HG03442 (cell line): ENCODE data around the gene KLF11.

Experiments
- ATAC-seq: cut with Tn5 transposase; IDR thresholded peaks from one replicate; pipeline ENCODE4 v1.9.1; 2021; ENCODE audit warnings: mild to moderate bottlenecking, moderate library complexity; ENCODE audit not compliant: unreplicated experiment

Gene KLF11

GRCh38 chr2:10043256-10043905 lies at the start of gene KLF11:
KLF11 (plus strand) TSS chr2:10043550; CDS start chr2:10043717, 167 bp downstream.
- peak; percentile 68 for ATAC-seq

GRCh38 chr2:9994462-9994861 lies 48.9 kb upstream of the KLF11 start:
- no peak for ATAC-seq

GRCh38 chr2:9995059-9995458 lies 48.3 kb upstream of the KLF11 start:
- ATAC-seq, result no peak

GRCh38 chr2:9996321-9996720 lies 47.0 kb upstream of the KLF11 start:
- no peak for ATAC-seq

DNA sequence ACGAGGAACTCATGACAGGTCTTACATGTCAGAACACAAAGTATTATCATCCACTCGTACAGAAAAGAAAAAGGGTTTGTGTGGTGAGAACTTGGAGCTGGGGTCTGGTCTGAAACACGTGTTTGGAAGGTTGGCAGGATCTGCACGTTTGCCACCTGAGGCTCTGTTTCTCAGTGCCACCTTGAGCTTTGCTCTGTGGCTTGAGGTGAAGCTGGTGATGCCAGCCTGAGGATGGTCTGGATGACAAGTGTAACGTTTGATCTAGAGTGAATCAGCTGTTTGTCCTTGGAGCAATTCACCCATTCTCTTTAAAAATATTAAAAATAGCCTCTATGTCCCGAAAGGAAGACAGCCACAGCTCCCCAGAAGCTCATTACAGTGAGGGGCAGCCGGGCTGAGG lies 45.4 kb upstream of the KLF11 start:
- no peak for ATAC-seq

- ATAC-seq, result no peak
Observed at GRCh38 chr2:9998916-9999654, 44.3 kb upstream of the KLF11 start.

GRCh38 chr2:9999693-10000092 lies 43.7 kb upstream of the KLF11 start:
- ATAC-seq, result no peak

DNA sequence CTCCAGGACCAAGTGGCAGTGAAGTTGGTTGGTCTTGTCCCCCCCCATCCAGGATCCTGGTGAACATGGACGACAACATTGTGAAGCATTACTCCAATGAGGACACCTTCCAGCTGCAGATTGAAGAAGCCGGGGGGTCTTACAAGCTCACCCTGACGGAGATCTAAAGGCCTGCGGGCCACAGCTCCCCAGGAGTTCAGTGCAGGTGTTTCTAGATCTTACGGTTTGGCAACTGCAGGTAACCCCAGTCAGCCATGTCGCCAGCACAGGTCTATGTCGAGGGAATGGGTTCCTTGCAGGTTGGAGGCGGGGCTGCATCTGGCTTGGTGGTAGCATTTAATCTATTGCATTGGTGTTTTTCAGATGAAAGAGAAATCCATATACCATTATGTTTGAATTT lies 42.8 kb upstream of the KLF11 start:
- ATAC-seq, result no peak

DNA sequence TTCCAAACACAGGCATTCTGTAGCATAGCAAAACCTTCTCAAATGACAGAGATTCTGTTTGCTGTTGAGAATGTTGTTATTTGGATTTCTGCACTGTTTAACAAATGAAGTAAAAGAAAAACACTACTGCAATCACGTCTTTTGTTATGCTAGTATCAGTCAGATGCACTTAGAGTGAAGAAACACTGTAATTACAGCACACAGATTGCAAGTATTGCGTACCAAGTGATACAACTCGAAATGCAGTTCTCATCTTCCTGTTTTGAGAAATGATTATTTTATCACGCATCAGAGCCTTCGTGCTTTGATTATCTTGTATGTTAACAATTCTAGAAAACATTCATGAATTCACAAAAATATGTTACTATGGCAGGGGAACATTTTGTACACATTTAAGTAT lies 41.8 kb upstream of the KLF11 start:
- ATAC-seq, result no peak

DNA sequence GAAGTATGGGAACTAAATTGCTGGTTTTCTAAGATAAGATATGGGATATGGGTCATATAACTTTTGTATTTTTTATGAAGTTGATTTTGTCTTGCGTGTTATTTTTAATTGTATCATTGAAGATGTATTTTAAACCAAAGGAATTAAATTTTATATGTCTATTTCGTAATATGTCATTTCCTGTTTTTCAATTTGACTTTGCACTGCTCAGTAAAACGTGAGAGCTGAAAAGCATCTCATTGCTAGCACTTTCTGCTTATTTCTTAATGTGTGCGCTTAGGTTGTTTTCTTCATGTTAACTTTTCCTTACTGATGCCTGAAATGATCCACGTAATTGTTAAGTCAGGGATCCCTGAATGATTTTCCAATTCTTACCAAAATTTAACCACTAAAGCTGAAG lies 41.2 kb upstream of the KLF11 start:
- ATAC-seq, result no peak

DNA sequence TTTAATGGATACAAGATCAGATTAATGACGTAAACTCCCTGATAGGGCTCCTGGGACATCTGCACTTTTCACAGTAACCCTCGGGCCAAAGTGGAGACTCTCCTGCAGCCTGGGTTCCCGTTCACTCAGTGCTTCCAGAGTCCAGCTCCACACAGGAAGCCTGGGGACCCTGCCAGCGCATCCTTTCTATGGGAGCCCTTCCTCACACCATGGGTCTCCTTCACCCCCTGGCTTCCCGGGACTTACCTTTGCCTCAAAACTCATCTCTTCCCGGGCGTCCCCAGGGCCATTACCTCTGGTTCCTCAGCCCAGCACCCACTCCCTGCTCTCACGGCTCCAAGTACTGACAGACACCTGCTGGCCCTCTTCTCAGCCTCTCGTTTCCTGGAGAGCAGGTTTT lies 40.7 kb upstream of the KLF11 start:
- ATAC-seq, result no peak

GRCh38 chr2:10003206-10004125 lies 39.9 kb upstream of the KLF11 start:
- no peak for ATAC-seq

DNA sequence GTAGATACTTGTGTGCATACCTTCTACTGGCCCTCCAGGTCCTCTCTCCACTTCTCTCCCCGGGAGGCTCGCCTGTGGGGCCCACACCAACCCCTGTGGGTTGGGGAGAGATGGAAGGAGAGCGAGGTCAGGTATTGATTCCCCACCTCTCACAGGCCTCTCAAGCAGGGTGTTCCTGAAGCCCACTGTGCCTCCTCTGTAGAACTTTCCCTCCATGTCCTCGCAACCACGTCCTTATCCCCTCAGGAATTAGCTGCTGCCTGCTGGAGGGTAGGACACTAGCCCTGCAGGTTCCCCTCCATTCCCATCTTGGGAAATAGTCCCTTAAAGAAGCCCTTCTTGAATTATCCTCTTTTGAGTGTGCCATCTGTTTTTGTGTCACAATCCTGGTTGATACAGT lies 38.9 kb upstream of the KLF11 start:
- ATAC-seq, result no peak

- no peak for ATAC-seq
Observed at GRCh38 chr2:10004836-10005235, 38.5 kb upstream of the KLF11 start.

- no peak for ATAC-seq
Observed at GRCh38 chr2:10005461-10006235, 37.7 kb upstream of the KLF11 start.

- ATAC-seq, result no peak
Observed at GRCh38 chr2:10006236-10007161, 36.9 kb upstream of the KLF11 start.

DNA sequence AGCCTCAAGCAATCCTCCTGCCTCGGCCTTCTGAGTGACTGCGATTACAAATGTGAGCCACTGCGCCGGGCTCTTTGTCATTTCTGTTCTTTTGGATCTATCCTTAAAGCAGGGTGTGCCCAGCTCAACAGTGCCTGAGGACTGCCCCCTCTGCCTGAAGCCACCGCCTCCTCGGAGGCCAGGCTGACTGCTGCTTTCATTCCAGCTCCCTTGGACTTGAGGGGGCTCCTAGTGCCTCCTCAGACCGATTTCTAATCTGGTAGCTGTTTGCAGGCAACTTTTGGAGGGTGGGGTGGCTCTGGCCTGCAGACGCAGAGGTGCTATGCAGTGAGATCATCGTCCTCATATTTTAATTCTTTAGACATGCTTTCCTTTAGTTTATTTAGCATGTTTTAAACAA lies 35.9 kb upstream of the KLF11 start:
- no peak for ATAC-seq

DNA sequence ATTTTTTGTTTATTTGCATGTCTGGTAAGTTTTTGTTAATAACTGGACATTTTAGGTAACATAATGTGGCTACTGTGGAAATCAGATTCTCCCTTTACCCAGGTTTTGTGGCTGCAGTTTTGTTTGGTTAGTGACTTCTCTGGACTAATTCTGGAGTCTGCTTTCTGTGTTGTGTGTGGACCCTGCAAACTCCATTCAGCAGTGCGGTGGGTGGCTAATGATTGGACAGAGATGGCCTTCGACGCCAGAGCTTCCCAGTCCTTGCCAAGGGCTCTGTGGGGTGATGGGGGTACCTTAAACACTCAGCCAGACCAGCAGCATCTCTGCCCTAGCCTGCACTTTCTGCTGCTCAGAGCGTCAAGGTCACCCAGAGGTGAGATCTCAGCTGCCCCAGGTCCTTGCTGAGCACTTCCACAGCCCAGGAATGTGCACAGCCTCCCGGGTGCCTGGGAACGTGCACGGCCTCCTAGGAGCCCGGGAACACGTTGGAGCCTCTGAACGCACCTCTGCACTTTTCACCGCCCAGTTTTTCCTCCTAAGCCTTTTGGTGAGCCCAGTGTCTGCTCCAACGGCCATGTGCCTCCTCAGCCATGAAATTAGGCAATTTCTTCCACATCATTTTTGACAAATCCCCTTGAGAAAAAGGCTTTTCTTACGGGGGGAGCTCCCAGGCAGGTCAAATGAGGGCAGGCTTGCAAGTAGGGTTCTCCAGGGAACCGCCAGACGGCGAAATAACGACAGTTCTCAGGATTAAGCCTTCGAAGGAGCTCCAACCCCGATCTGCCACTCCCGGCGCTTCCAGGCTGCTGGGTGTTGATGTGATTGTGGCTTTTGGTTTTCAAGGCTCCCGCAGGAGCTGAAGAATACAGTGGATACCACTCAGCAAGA lies 35.2 kb upstream of the KLF11 start:
- no peak for ATAC-seq

GRCh38 chr2:10008809-10009176 lies 34.6 kb upstream of the KLF11 start:
- ATAC-seq, result no peak
